ENCODE data around the gene SLC7A11.
A peak's percentile ranks its signal among the peaks of the same experiment; 100 is the strongest.

The SLC7A11 gene

GRCh38 chr4:138242076-138242833 is at the start of gene SLC7A11:
Gene SLC7A11, minus strand, starts transcription at chr4:138242349. Its CDS starts 280 bp downstream, at chr4:138242069.
- peak; percentile 98 for FAIRE-seq
- DNase-seq (ENCODE audit: extremely low spot score, insufficient read length, low read depth), result peak; percentile 29

GRCh38 chr4:138291431-138291830 is 49.3 kb upstream of the SLC7A11 start:
- DNase-seq (ENCODE audit: extremely low spot score, insufficient read length, low read depth), result no peak

GRCh38 chr4:138290805-138291204 is 48.7 kb upstream of the SLC7A11 start:
- FAIRE-seq, result no peak

More at GRCh38 chr4:138291431-138291830, 49.3 kb upstream of the SLC7A11 start:
- no peak for FAIRE-seq

GRCh38 chr4:138279286-138279685 is 37.1 kb upstream of the SLC7A11 start:
- FAIRE-seq, result no peak
- DNase-seq (ENCODE audit: extremely low spot score, insufficient read length, low read depth), result no peak

More at GRCh38 chr4:138290805-138291204, 48.7 kb upstream of the SLC7A11 start:
- DNase-seq (ENCODE audit: extremely low spot score, insufficient read length, low read depth), result no peak

- no peak for FAIRE-seq
- no peak for DNase-seq (ENCODE audit: extremely low spot score, insufficient read length, low read depth)
Measured at GRCh38 chr4:138277133-138277532, 35.0 kb upstream of the SLC7A11 start.

GRCh38 chr4:138275963-138276621 is 33.9 kb upstream of the SLC7A11 start:
- DNase-seq (ENCODE audit: extremely low spot score, insufficient read length, low read depth) (no peak), FAIRE-seq (no peak)

- DNase-seq (ENCODE audit: extremely low spot score, insufficient read length, low read depth) (no peak), FAIRE-seq (no peak)
Measured at GRCh38 chr4:138275216-138275615, 33.1 kb upstream of the SLC7A11 start.

GRCh38 chr4:138269175-138269574 is 27.0 kb upstream of the SLC7A11 start:
- DNase-seq (ENCODE audit: extremely low spot score, insufficient read length, low read depth) (no peak), FAIRE-seq (no peak)

- FAIRE-seq, result no peak
Measured at GRCh38 chr4:138267835-138268234, 25.7 kb upstream of the SLC7A11 start.

GRCh38 chr4:138266948-138267347 is 24.8 kb upstream of the SLC7A11 start:
- FAIRE-seq (no peak), DNase-seq (ENCODE audit: extremely low spot score, insufficient read length, low read depth) (no peak)

More at GRCh38 chr4:138267835-138268234, 25.7 kb upstream of the SLC7A11 start:
- DNase-seq (ENCODE audit: extremely low spot score, insufficient read length, low read depth), result no peak

- FAIRE-seq, result no peak
Measured at GRCh38 chr4:138263247-138263816, 21.2 kb upstream of the SLC7A11 start.

GRCh38 chr4:138262469-138262868 is 20.3 kb upstream of the SLC7A11 start:
- no peak for DNase-seq (ENCODE audit: extremely low spot score, insufficient read length, low read depth)
- FAIRE-seq, result no peak

More at GRCh38 chr4:138263247-138263816, 21.2 kb upstream of the SLC7A11 start:
- no peak for DNase-seq (ENCODE audit: extremely low spot score, insufficient read length, low read depth)

GRCh38 chr4:138262030-138262429 is 19.9 kb upstream of the SLC7A11 start:
- DNase-seq (ENCODE audit: extremely low spot score, insufficient read length, low read depth) (no peak), FAIRE-seq (no peak)

GRCh38 chr4:138259824-138260223 is 17.7 kb upstream of the SLC7A11 start:
- DNase-seq (ENCODE audit: extremely low spot score, insufficient read length, low read depth), result no peak

GRCh38 chr4:138259271-138259670 is 17.1 kb upstream of the SLC7A11 start:
- no peak for DNase-seq (ENCODE audit: extremely low spot score, insufficient read length, low read depth)
- no peak for FAIRE-seq

More at GRCh38 chr4:138259824-138260223, 17.7 kb upstream of the SLC7A11 start:
- FAIRE-seq, result no peak

- DNase-seq (ENCODE audit: extremely low spot score, insufficient read length, low read depth) (no peak), FAIRE-seq (no peak)
Measured at GRCh38 chr4:138256608-138257007, 14.5 kb upstream of the SLC7A11 start.

- DNase-seq (ENCODE audit: extremely low spot score, insufficient read length, low read depth) (no peak), FAIRE-seq (no peak)
Measured at GRCh38 chr4:138255917-138256597, 13.9 kb upstream of the SLC7A11 start.

- FAIRE-seq, result no peak
Measured at GRCh38 chr4:138252551-138252950, 10.4 kb upstream of the SLC7A11 start.

GRCh38 chr4:138251938-138252337 is 9.8 kb upstream of the SLC7A11 start:
- no peak for DNase-seq (ENCODE audit: extremely low spot score, insufficient read length, low read depth)
- no peak for FAIRE-seq

More at GRCh38 chr4:138252551-138252950, 10.4 kb upstream of the SLC7A11 start:
- DNase-seq (ENCODE audit: extremely low spot score, insufficient read length, low read depth), result no peak

GRCh38 chr4:138249132-138249531 is 7.0 kb upstream of the SLC7A11 start:
- no peak for DNase-seq (ENCODE audit: extremely low spot score, insufficient read length, low read depth)

More at GRCh38 chr4:138249132-138249531, 7.0 kb upstream of the SLC7A11 start:
- no peak for FAIRE-seq

Data from GM18507 (cell line).